GM12891 (cell line): ENCODE data around the gene TXK.

Experiments used
- DNase-seq: peaks from one replicate; pipeline ENCODE4 v3.0.0; 2011; ENCODE audit warnings: low spot score; ENCODE audit not compliant: insufficient read length
- FAIRE-seq: peaks from 2 replicates; lab custom pipeline; 2011; peaks lifted over from hg19 to GRCh38; lab: Jason Lieb, UNC
- PAX5 ChIP-seq: IDR thresholded peaks from 2 replicates; pipeline ENCODE4 v1.6.1; 2011; ENCODE audit warnings: low read length, moderate library complexity, mild to moderate bottlenecking; ENCODE audit not compliant: insufficient read depth, severe bottlenecking
- POLR2A ChIP-seq: IDR thresholded peaks from 2 replicates; pipeline ENCODE4 v1.6.1; 2011; ENCODE audit warnings: low read depth, low read length, control low read depth
- POLR2AphosphoS5 ChIP-seq: IDR thresholded peaks from 2 replicates; pipeline ENCODE4 v1.6.1; 2011; ENCODE audit warnings: low read depth, low read length, control low read depth
- POU2F2 ChIP-seq: IDR thresholded peaks from 2 replicates; pipeline ENCODE4 v1.6.1; 2011; ENCODE audit warnings: low read depth, mild to moderate bottlenecking, control low read depth, low read length, moderate library complexity
- SPI1 ChIP-seq: IDR thresholded peaks from 2 replicates; pipeline ENCODE4 v1.6.1; 2011; ENCODE audit warnings: low read depth, low read length, control low read depth
- TAF1 ChIP-seq: IDR thresholded peaks from 2 replicates; pipeline ENCODE4 v1.6.1; 2011; ENCODE audit warnings: low read depth, low read length, control low read depth

Gene TXK

GRCh38 chr4:48124870-48125269 is 9.2 kb downstream of the TXK start:
- no peak for DNase-seq
- TF ChIP-seq POLR2AphosphoS5 (no peak), TAF1 (no peak), PAX5 (no peak), SPI1 (no peak), POLR2A (no peak), POU2F2 (no peak)
- no peak for FAIRE-seq

- FAIRE-seq, result no peak
- no peak for DNase-seq
Measured at GRCh38 chr4:48122756-48123155, 11.3 kb downstream of the TXK start.

GRCh38 chr4:48121180-48121579 is 12.9 kb downstream of the TXK start:
- TF ChIP-seq POLR2A (no peak), POLR2AphosphoS5 (no peak), POU2F2 (no peak), SPI1 (no peak), PAX5 (no peak), TAF1 (no peak)
- no peak for FAIRE-seq
- DNase-seq, result no peak

More at GRCh38 chr4:48122756-48123155, 11.3 kb downstream of the TXK start:
- TF ChIP-seq TAF1 (no peak), PAX5 (no peak), SPI1 (no peak), POLR2A (no peak), POLR2AphosphoS5 (no peak), POU2F2 (no peak)

- FAIRE-seq (no peak), DNase-seq (no peak)
- TF ChIP-seq POLR2A, result no peak
- TF ChIP-seq PAX5, result no peak
- no peak for TF ChIP-seq POU2F2
- no peak for TF ChIP-seq SPI1
- no peak for TF ChIP-seq POLR2AphosphoS5
- no peak for TF ChIP-seq TAF1
Measured at GRCh38 chr4:48120132-48120531, 13.9 kb downstream of the TXK start.

- no peak for TF ChIP-seq POLR2A
- TF ChIP-seq POU2F2, result no peak
- TF ChIP-seq PAX5, result no peak
- no peak for TF ChIP-seq SPI1
- no peak for TF ChIP-seq TAF1
- no peak for TF ChIP-seq POLR2AphosphoS5
- FAIRE-seq, result no peak
- DNase-seq, result no peak
Measured at GRCh38 chr4:48119646-48120045, 14.4 kb downstream of the TXK start.

- FAIRE-seq (no peak), DNase-seq (no peak)
- no peak for TF ChIP-seq POLR2AphosphoS5
Measured at GRCh38 chr4:48118081-48118480, 16.0 kb downstream of the TXK start.

- DNase-seq (no peak), FAIRE-seq (no peak)
- TF ChIP-seq POLR2AphosphoS5 (no peak), SPI1 (no peak), PAX5 (no peak), POU2F2 (no peak), POLR2A (no peak), TAF1 (no peak)
Measured at GRCh38 chr4:48116582-48116981, 17.5 kb downstream of the TXK start.

- TF ChIP-seq PAX5, result no peak
- TF ChIP-seq POLR2A, result no peak
- no peak for TF ChIP-seq TAF1
- DNase-seq (no peak), FAIRE-seq (no peak)
Measured at GRCh38 chr4:48114412-48114811, 19.6 kb downstream of the TXK start.

- no peak for DNase-seq
- no peak for TF ChIP-seq PAX5
- no peak for TF ChIP-seq POLR2AphosphoS5
- TF ChIP-seq POU2F2, result no peak
- TF ChIP-seq SPI1, result no peak
- TF ChIP-seq TAF1, result no peak
- no peak for TF ChIP-seq POLR2A
- no peak for FAIRE-seq
Measured at GRCh38 chr4:48112017-48112667, 21.9 kb downstream of the TXK start.

GRCh38 chr4:48110452-48110978 is 23.5 kb downstream of the TXK start:
- DNase-seq (no peak), FAIRE-seq (no peak)
- TF ChIP-seq TAF1, result no peak
- no peak for TF ChIP-seq PAX5
- no peak for TF ChIP-seq POU2F2
- no peak for TF ChIP-seq SPI1
- no peak for TF ChIP-seq POLR2A
- no peak for TF ChIP-seq POLR2AphosphoS5
